PC-9 (cell line): ENCODE results near the gene TPST2. TPM values are rescaled to one million over a fixed set of nuclear protein-coding genes. Genes with fewer than 3 reads are reported as not detected.

Experiments used
- BruUV-seq: library from RNA; stranded (reverse); fragments of 400-500 nt; replicated peaks from 2 replicates; lab custom pipeline; 2021; lab: Mats Ljungman, UMichigan
- CTCF ChIA-PET: fragments of 300-600 bp; sonication (Branson Sonifier 250); formaldehyde crosslinking; loops from one replicate; lab custom pipeline; 2022; ENCODE audit warnings: antibody characterized with exemption; lab: Charles Lee
- POLR2A ChIA-PET: fragments of 300-600 bp; sonication (Branson Sonifier 250); formaldehyde crosslinking; loops from one replicate; lab custom pipeline; 2022; ENCODE audit warnings: antibody characterized with exemption; ENCODE audit not compliant: unreplicated experiment; lab: Charles Lee
- DNase-seq, 2 experiments: peaks; one replicate each; pipeline versions ENCODE4 v3.0.0 to v3.0.0-alpha.2; 2015 to 2022; ENCODE audit warnings: mixed read lengths in 1 of 2
- H2AFZ ChIP-seq: fragments of 200-600 bp; sonication (generic); 2 replicates; pipeline ENCODE4 v1.8.1; 2017; ENCODE audit warnings: antibody characterized with exemption
- H3F3A ChIP-seq: fragments of 200-600 bp; sonication (generic); 2 replicates; pipeline ENCODE4 v1.8.1; 2017; ENCODE audit warnings: antibody characterized with exemption, mild to moderate bottlenecking, low read depth; ENCODE audit not compliant: insufficient read depth
- H3K27ac ChIP-seq: fragments of 200-600 bp; sonication (generic); 2 replicates; pipeline ENCODE4 v1.6.1; 2016; ENCODE audit warnings: mixed run types
- H3K27me3 ChIP-seq: fragments of 200-600 bp; sonication (generic); 2 replicates; pipeline ENCODE4 v1.6.1; 2016; ENCODE audit warnings: low read depth, mixed run types; ENCODE audit not compliant: insufficient read depth
- H3K36me3 ChIP-seq: fragments of 200-600 bp; sonication (generic); 2 replicates; pipeline ENCODE4 v1.6.1; 2016; ENCODE audit warnings: low read depth, mixed run types
- H3K4me1 ChIP-seq: fragments of 200-600 bp; sonication (generic); replicated peaks from 2 replicates; pipeline ENCODE4 v1.6.1; 2016; ENCODE audit warnings: mixed run types; ENCODE audit not compliant: insufficient read depth
- H3K4me2 ChIP-seq: fragments of 200-600 bp; sonication (generic); 2 replicates; pipeline ENCODE4 v1.6.1; 2017; ENCODE audit warnings: mixed run types
- H3K4me3 ChIP-seq: fragments of 200-600 bp; sonication (generic); 2 replicates; pipeline ENCODE4 v1.6.1; 2016; ENCODE audit warnings: mixed run types
- H3K79me2 ChIP-seq: fragments of 200-600 bp; sonication (generic); 2 replicates; pipeline ENCODE4 v1.6.1; 2017; ENCODE audit warnings: low read depth, mixed run types
- H3K9me2 ChIP-seq: fragments of 200-600 bp; sonication (generic); 2 replicates; pipeline ENCODE4 v1.8.1; 2017; ENCODE audit warnings: mild to moderate bottlenecking; ENCODE audit not compliant: insufficient read depth
- H3K9me3 ChIP-seq: fragments of 200-600 bp; sonication (generic); 2 replicates; pipeline ENCODE4 v1.8.1; 2016; ENCODE audit warnings: low read depth; ENCODE audit not compliant: insufficient read depth
- H4K20me1 ChIP-seq: fragments of 200-600 bp; sonication (generic); 2 replicates; pipeline ENCODE4 v1.8.1; 2017; ENCODE audit not compliant: insufficient read depth
- EZH2 ChIP-seq: fragments of 200-600 bp; sonication (generic); IDR thresholded peaks from 2 replicates; pipeline ENCODE4 v1.8.0; 2017; ENCODE audit warnings: antibody characterized with exemption, low read depth
- intact Hi-C: fragments of 100-400 bp; cut with micrococcal nuclease; formaldehyde crosslinking; loops from one replicate; pipeline ENCODE4 v1.10.0; 2022; ENCODE audit not compliant: unreplicated experiment
- total RNA-seq: library from RNA; stranded (reverse); gene quantifications from 2 replicates; pipeline ENCODE4 v1.2.3, GENCODE V29; 2021
- TF ChIP-seq, protein P1 (sequence below): fragments of 200-600 bp; sonication (generic); conservative IDR thresholded peaks from 2 replicates; pipeline ENCODE4 v1.6.1; 2017; ENCODE audit warnings: mixed run types, antibody characterized with exemption, mild to moderate bottlenecking, moderate library complexity

TPST2 gene
- total RNA-seq, 1 experiment from 2014 or later, result 13.5 TPM

DNA sequence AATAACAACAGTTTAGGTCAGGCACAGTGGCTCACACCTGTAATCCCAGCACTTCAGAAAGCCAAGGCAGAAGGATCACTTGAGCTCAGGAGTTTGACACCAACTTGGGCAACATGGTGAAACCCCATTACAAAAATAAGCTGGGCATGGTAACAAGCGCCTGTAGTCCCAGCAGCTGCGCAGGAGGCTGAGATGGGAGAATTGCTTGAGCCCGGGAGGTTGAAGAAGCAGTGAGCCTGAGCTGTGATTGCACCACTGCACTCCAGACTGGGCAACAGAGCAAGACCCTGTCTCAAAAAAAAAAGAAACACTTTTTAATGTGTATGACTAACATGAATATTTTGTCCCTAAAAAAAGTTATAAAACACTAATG lies 53.2 kb downstream of the TPST2 start:
- no peaks in the 10 kb centered on the region for H4K20me1 ChIP-seq
- no peak overlapping the region for H3K4me2 ChIP-seq
- no peak overlapping the region for H3K4me3 ChIP-seq
- ChIA-PET CTCF (no interaction called here), POLR2A (no interaction called here)
- H3K36me3 ChIP-seq, result no peaks in the 10 kb centered on the region
- H3K27me3 ChIP-seq, result no peaks in the 10 kb centered on the region
- intact Hi-C loops, result no loop called here
- H3K79me2 ChIP-seq, result no peaks in the 10 kb centered on the region
- no peaks in the 10 kb centered on the region for H3F3A ChIP-seq
- H2AFZ ChIP-seq, result no peak overlapping the region
- TF ChIP-seq, protein P1, sequence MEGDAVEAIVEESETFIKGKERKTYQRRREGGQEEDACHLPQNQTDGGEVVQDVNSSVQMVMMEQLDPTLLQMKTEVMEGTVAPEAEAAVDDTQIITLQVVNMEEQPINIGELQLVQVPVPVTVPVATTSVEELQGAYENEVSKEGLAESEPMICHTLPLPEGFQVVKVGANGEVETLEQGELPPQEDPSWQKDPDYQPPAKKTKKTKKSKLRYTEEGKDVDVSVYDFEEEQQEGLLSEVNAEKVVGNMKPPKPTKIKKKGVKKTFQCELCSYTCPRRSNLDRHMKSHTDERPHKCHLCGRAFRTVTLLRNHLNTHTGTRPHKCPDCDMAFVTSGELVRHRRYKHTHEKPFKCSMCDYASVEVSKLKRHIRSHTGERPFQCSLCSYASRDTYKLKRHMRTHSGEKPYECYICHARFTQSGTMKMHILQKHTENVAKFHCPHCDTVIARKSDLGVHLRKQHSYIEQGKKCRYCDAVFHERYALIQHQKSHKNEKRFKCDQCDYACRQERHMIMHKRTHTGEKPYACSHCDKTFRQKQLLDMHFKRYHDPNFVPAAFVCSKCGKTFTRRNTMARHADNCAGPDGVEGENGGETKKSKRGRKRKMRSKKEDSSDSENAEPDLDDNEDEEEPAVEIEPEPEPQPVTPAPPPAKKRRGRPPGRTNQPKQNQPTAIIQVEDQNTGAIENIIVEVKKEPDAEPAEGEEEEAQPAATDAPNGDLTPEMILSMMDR, result no peak
- no peak for TF ChIP-seq EZH2
- H3K9me3 ChIP-seq, result no peaks in the 10 kb centered on the region
- no peaks in the 10 kb centered on the region for H3K9me2 ChIP-seq
- no peak for DNase-seq
- no peaks in the 10 kb centered on the region for H3K4me1 ChIP-seq
- H3K27ac ChIP-seq, result no peak overlapping the region
- BruUV-seq, result no TSS peak

GRCh38 chr22:26536056-26536761 lies 53.7 kb downstream of the TPST2 start:
- no peaks in the 10 kb centered on the region for H4K20me1 ChIP-seq
- no peak overlapping the region for H2AFZ ChIP-seq
- intact Hi-C loops, result no loop called here
- no peak overlapping the region for H3K4me3 ChIP-seq
- DNase-seq, result no peak
- H3K4me2 ChIP-seq, result no peak overlapping the region
- H3K27me3 ChIP-seq, result no peaks in the 10 kb centered on the region
- TF ChIP-seq EZH2, result no peak
- TF ChIP-seq, protein P1, result no peak
- no peaks in the 10 kb centered on the region for H3K79me2 ChIP-seq
- H3F3A ChIP-seq, result no peaks in the 10 kb centered on the region
- H3K27ac ChIP-seq, result no peak overlapping the region
- no peaks in the 10 kb centered on the region for H3K36me3 ChIP-seq
- CTCF ChIA-PET, result no interaction called here
- no TSS peak for BruUV-seq
- H3K9me3 ChIP-seq, result no peaks in the 10 kb centered on the region
- POLR2A ChIA-PET, result no interaction called here
- no peaks in the 10 kb centered on the region for H3K4me1 ChIP-seq
- no peaks in the 10 kb centered on the region for H3K9me2 ChIP-seq

- Histone ChIP-seq H3K27ac (no peak overlapping the region), H3K9me3 (no peaks in the 10 kb centered on the region), H3F3A (no peaks in the 10 kb centered on the region), H3K9me2 (no peaks in the 10 kb centered on the region), H3K27me3 (no peaks in the 10 kb centered on the region), H2AFZ (no peak overlapping the region), H4K20me1 (no peaks in the 10 kb centered on the region), H3K36me3 (no peaks in the 10 kb centered on the region), H3K79me2 (no peaks in the 10 kb centered on the region), H3K4me2 (no peak overlapping the region), H3K4me1 (no peaks in the 10 kb centered on the region), H3K4me3 (no peak overlapping the region)
- DNase-seq, result no peak
- POLR2A ChIA-PET, result no interaction called here
- intact Hi-C loops, result no loop called here
- BruUV-seq, result no TSS peak
- CTCF ChIA-PET, result no interaction called here
- TF ChIP-seq, protein P1, result no peak
- no peak for TF ChIP-seq EZH2
Measured at GRCh38 chr22:26535603-26535908, 54.4 kb downstream of the TPST2 start.
